Stomach (tissue), 4 donors: ENCODE results near the gene ELAC1.

Experiments used
- CTCF ChIP-seq, 7 experiments: fragments of 450-650 bp in 4 of 7; fragments of 200-600 bp in 3 of 7; sonication (generic) in 3 of 7; IDR thresholded peaks; one replicate each; pipeline ENCODE4 v1.5.1; 2016 to 2019; ENCODE audit warnings: antibody characterized with exemption in 7 of 7, control low read depth in 2 of 7, mild to moderate bottlenecking in 1 of 7
- EP300 ChIP-seq: sonication (generic); formaldehyde crosslinking; IDR thresholded peaks from one replicate; pipeline ENCODE4 v1.6.1; 2017; ENCODE audit warnings: antibody characterized with exemption
- POLR2A ChIP-seq, 4 donors: fragments of 450-650 bp; IDR thresholded peaks; one replicate each; pipeline ENCODE4 v1.6.1; 2016; ENCODE audit warnings: antibody characterized with exemption in 4 of 4, control low read depth in 2 of 4, mild to moderate bottlenecking in 1 of 4, moderate library complexity in 1 of 4
- POLR2AphosphoS5 ChIP-seq, 3 donors: sonication (generic); formaldehyde crosslinking; IDR thresholded peaks; one replicate each; pipeline ENCODE4 v1.6.1; 2016; ENCODE audit warnings: antibody characterized with exemption in 3 of 3

DNA sequence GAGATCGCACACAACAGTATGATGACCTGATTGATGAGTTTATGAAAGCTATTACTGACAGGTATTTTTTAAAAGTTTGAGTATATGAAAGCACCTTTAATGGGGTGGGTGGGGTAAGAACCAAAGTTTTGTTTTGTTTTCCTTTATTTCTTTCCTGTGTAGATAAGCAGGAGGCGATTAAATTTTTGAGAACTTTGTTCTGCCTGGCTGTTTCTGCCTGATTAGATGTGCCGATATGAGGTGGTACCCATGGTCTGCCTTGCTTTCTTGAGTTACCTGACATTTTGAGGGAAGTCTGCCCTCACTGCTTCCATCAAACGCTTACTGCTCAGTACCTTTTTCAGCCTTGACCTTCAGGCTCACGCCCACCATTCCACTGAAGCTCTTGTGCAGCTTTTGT, 49.7 kb upstream of the ELAC1 start:
- TF ChIP-seq CTCF (IDR thresholded peaks at IDR 0.05), result no peak
- TF ChIP-seq POLR2AphosphoS5 (IDR thresholded peaks at IDR 0.05), result no peak
- TF ChIP-seq POLR2A (IDR thresholded peaks at IDR 0.05), result no peak
- no peak for TF ChIP-seq EP300
